Vagina (tissue), 2 donors: ENCODE measurements around the gene FAM156B.
"Not testable (repeated sequence)": the region's sequence is repeated elsewhere in the genome, so short reads cannot be mapped to it uniquely, and the experiment has no call there.

Experiments
- POLR2A ChIP-seq, 2 donors: fragments of 450-650 bp; IDR thresholded peaks; one replicate each; pipeline ENCODE4 v1.6.1; 2017; ENCODE audit warnings: antibody characterized with exemption in 2 of 2, mild to moderate bottlenecking in 2 of 2, moderate library complexity in 2 of 2
- TF ChIP-seq, protein P1 (sequence below), 3 experiments: fragments of 450-650 bp in 2 of 3; fragments of 200-600 bp in 1 of 3; sonication (generic) in 1 of 3; IDR thresholded peaks; one replicate each; pipeline ENCODE4 v1.5.1; 2017 to 2019; ENCODE audit warnings: antibody characterized with exemption in 3 of 3, mild to moderate bottlenecking in 2 of 3, moderate library complexity in 2 of 3

DNA sequence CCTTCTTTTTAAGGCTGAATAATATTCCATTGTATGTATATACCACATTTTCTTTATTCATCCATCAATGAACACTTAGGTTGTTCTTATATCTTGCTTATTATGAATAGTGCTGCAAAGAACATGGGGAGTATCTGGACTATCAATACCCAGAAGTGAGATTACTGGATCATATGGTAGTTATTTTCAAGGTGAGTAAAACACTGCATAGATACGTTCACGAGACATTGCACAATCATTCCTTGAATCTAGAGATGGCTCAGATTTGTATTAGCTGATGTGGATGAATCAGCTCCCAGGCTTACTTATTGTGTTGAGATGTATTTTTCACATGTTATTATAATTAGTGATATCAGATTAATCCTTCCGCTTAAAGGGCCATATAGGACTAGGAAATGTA, 17.6 kb downstream of the FAM156B start:
- not testable (repeated sequence) for TF ChIP-seq POLR2A (IDR thresholded peaks at IDR 0.05)
- TF ChIP-seq, protein P1, sequence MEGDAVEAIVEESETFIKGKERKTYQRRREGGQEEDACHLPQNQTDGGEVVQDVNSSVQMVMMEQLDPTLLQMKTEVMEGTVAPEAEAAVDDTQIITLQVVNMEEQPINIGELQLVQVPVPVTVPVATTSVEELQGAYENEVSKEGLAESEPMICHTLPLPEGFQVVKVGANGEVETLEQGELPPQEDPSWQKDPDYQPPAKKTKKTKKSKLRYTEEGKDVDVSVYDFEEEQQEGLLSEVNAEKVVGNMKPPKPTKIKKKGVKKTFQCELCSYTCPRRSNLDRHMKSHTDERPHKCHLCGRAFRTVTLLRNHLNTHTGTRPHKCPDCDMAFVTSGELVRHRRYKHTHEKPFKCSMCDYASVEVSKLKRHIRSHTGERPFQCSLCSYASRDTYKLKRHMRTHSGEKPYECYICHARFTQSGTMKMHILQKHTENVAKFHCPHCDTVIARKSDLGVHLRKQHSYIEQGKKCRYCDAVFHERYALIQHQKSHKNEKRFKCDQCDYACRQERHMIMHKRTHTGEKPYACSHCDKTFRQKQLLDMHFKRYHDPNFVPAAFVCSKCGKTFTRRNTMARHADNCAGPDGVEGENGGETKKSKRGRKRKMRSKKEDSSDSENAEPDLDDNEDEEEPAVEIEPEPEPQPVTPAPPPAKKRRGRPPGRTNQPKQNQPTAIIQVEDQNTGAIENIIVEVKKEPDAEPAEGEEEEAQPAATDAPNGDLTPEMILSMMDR (IDR thresholded peaks at IDR 0.05) = not testable (repeated sequence)
